Measurements from ENCODE around the gene CALY. TPM values are rescaled to one million over a fixed set of nuclear protein-coding genes. Genes with fewer than 3 reads are reported as not detected.

CALY gene
- total RNA-seq, 2 donors from 2014 or later, result 9.4 TPM; not detected in 1

DNA sequence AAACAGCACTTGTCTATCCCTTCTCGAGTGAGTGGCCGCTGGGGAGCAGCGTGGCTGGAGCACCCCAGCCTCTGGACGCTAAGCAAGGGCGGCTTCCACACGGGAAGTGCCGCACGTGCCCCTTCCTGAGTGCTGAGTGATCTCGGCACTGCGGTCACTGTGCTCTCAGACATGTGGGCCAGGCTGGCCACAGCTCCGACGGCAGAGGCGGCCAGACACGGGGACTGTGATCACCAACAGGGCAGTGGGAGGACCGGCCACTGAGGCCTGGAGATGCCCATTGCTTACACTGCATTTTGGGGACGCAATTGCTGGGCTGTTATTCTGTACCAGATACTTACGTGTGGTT is 29.4 kb upstream of the CALY start:
- WGBS, result 81% methylated on average over 17 of the region's 17 CpGs
- no peak for DNase-seq (ENCODE audit: low spot score)
- Histone ChIP-seq H3K4me1 (replicated peaks) (no peaks in the 10 kb centered on the region), H3K9me3 (no peaks in the 10 kb centered on the region), H3K4me3 (no peak overlapping the region), H3K27me3 (replicated peaks; ENCODE audit: insufficient read depth) (no peaks in the 10 kb centered on the region), H3K27ac (no peak overlapping the region), H3K36me3 (peaks cover 14 to 23% of the 10 kb centered on the region in 2 donors)
- TF ChIP-seq POLR2AphosphoS5 (IDR thresholded peaks at IDR 0.05) (no peak), POLR2A (IDR thresholded peaks at IDR 0.05) (no peak), CTCF (IDR thresholded peaks at IDR 0.05) (no peak)
- intact Hi-C loops (cut with DNase I), result no loop called here

DNA sequence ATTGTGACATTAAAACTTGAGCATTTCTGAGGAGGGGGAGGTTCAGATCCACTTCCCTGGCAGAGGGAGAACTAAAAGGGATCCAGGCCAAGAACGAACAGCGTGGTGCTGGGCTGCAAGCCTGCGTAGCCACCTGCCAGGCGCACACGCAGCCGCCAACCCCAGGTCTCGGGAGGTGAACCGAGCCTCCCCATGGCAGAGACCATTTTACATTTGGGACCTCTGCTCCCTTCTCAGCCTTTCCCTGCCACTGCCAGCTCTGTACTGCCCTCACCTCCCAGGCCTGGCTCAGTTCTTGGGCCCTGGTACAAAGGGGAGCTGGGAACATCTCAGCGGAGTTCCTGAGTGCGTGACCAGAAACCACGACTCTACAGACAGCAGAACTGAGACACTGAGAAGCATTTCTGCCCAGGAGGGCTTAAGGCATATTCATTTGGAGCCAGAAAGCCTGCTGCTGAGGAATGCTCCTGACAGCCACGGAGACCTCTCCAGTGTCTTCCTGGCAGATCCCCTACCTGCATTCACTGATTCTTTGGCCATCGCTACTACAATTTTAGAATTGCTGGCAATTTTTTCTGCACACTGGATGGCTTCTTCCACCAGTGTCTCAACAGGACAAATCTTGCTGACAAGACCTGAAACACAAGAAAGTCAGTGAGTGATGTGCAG is 28.9 kb upstream of the CALY start:
- H3K27ac ChIP-seq, result no peak overlapping the region
- TF ChIP-seq POLR2AphosphoS5 (IDR thresholded peaks at IDR 0.05) (no peak), POLR2A (IDR thresholded peaks at IDR 0.05) (no peak), CTCF (IDR thresholded peaks at IDR 0.05) (no peak)
- H3K27me3 ChIP-seq (replicated peaks; ENCODE audit: insufficient read depth), result no peaks in the 10 kb centered on the region
- intact Hi-C loops (cut with DNase I), result no loop called here
- DNase-seq (ENCODE audit: low spot score), result no peak
- no peaks in the 10 kb centered on the region for H3K9me3 ChIP-seq
- H3K4me3 ChIP-seq, result no peak overlapping the region
- H3K36me3 ChIP-seq, result peaks cover 14 to 23% of the 10 kb centered on the region in 2 donors
- 72% methylated on average over 13 of the region's 13 CpGs for WGBS
- peaks cover 2% of the 10 kb centered on the region for H3K4me1 ChIP-seq (replicated peaks)

- no peak for TF ChIP-seq POLR2A (IDR thresholded peaks at IDR 0.05)
- H3K4me3 ChIP-seq, result no peak overlapping the region
- intact Hi-C loops (cut with DNase I), result no loop called here
- no peak for DNase-seq (ENCODE audit: low spot score)
- H3K36me3 ChIP-seq, result peaks cover 7 to 16% of the 10 kb centered on the region in 2 donors
- H3K9me3 ChIP-seq, result no peaks in the 10 kb centered on the region
- peaks cover 6% of the 10 kb centered on the region for H3K4me1 ChIP-seq (replicated peaks)
- no peaks in the 10 kb centered on the region for H3K27me3 ChIP-seq (replicated peaks; ENCODE audit: insufficient read depth)
- WGBS, result 58% methylated on average over 29 of the region's 29 CpGs
- no peak overlapping the region for H3K27ac ChIP-seq
Measured at GRCh38 chr10:133364645-133365431, 28.1 kb upstream of the CALY start.

DNA sequence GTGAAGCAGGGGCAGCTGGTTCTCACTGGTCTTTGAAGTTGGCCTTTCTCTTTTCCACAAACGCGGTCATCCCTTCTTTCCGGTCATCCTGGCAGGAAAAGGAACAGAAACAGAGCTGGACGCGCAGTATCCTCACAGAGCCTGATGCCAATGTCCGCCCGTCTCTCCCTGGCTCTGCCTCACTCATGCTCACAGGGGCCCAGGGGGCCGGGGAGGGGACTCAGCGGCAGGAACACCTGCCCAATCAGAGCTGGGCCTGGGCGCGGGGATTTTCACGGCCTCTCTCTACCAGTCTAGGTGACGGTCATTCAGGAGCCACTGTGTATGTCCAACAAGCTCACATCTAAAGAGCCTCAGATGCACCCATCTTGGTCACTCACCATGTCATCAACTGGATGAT is 26.1 kb upstream of the CALY start:
- H3K4me1 ChIP-seq (replicated peaks), result peaks cover 6% of the 10 kb centered on the region
- no peaks in the 10 kb centered on the region for H3K9me3 ChIP-seq
- H3K27ac ChIP-seq, result no peak overlapping the region
- H3K4me3 ChIP-seq, result no peak overlapping the region
- intact Hi-C loops (cut with DNase I), result no loop called here
- no peak for DNase-seq (ENCODE audit: low spot score)
- no peaks in the 10 kb centered on the region for H3K27me3 ChIP-seq (replicated peaks; ENCODE audit: insufficient read depth)
- peaks cover 7 to 10% of the 10 kb centered on the region in 2 donors for H3K36me3 ChIP-seq
- TF ChIP-seq POLR2AphosphoS5 (IDR thresholded peaks at IDR 0.05), result no peak
- no peak for TF ChIP-seq CTCF (IDR thresholded peaks at IDR 0.05)
- TF ChIP-seq POLR2A (IDR thresholded peaks at IDR 0.05), result no peak
- WGBS, result 84% methylated on average over 13 of the region's 13 CpGs

DNA sequence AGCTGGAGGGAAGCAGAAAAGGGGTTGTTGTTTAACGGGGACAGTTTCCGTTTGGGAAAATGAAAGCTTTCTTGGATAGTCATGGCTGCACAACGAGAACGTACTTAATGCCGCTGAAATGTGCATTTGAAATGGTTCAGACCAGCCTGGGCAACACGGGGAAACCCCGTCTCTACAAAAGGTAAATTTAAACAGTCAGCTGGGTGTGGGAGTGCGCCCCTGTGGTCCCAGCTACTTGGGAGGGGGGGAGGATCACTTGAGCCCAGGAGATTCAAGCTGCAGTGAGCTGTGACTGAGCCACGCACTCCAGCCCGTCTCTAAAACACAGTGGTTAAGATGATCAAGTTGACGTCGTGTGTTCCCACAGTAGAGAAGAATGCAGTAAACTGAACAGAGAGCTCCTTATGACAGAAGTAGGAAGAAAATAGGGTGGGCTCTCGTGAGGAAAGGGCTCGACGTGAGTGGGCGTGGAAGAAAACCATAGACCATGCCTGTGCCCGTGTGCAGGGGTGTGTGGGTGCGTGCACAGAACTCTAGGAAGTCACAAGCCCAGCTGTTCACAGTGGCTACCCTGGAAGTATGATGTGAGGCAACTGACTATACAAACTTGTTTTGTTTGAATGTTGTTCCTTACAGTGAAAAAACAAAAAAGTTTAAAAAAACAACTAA is 25.2 kb upstream of the CALY start:
- DNase-seq (ENCODE audit: low spot score), result no peak
- intact Hi-C loops (cut with DNase I), result no loop called here
- H3K27me3 ChIP-seq (replicated peaks; ENCODE audit: insufficient read depth), result no peaks in the 10 kb centered on the region
- TF ChIP-seq CTCF (IDR thresholded peaks at IDR 0.05) (no peak), POLR2AphosphoS5 (IDR thresholded peaks at IDR 0.05) (no peak), POLR2A (IDR thresholded peaks at IDR 0.05) (no peak)
- no peak overlapping the region for H3K4me3 ChIP-seq
- no peak overlapping the region for H3K27ac ChIP-seq
- 81% methylated on average over 18 of the region's 18 CpGs for WGBS
- H3K4me1 ChIP-seq (replicated peaks), result peaks cover 6% of the 10 kb centered on the region
- H3K9me3 ChIP-seq, result no peaks in the 10 kb centered on the region
- H3K36me3 ChIP-seq, result peaks cover 7 to 10% of the 10 kb centered on the region in 2 donors
